ENCODE data around the gene TRAPPC5.

Gene TRAPPC5

GRCh38 chr19:7678971-7679751 is 1.5 kb upstream of the TRAPPC5 start:
- no peak for TF ChIP-seq CTCF (IDR thresholded peaks at IDR 0.05)
- H3K36me3 ChIP-seq (ENCODE audit: control insufficient read depth, insufficient read depth, low read length) = no peaks in the 10 kb centered on the region
- no peak overlapping the region for H3K9ac ChIP-seq
- no peaks in the 10 kb centered on the region for H3K79me2 ChIP-seq
- H3K9me3 ChIP-seq (ENCODE audit: control insufficient read depth, low read length) = no peaks in the 10 kb centered on the region
- no peak overlapping the region for H3K27ac ChIP-seq
- peaks cover 3% of the 10 kb centered on the region for H3K27me3 ChIP-seq (ENCODE audit: control insufficient read depth, insufficient read depth, low read length)
- H3K4me2 ChIP-seq (ENCODE audit: low read length) = no peak overlapping the region
- H2AFZ ChIP-seq = no peak overlapping the region
- H3K4me3 ChIP-seq (ENCODE audit: low read depth, low read length) = no peak overlapping the region
- peaks cover 3% of the 10 kb centered on the region for H3K4me1 ChIP-seq

DNA sequence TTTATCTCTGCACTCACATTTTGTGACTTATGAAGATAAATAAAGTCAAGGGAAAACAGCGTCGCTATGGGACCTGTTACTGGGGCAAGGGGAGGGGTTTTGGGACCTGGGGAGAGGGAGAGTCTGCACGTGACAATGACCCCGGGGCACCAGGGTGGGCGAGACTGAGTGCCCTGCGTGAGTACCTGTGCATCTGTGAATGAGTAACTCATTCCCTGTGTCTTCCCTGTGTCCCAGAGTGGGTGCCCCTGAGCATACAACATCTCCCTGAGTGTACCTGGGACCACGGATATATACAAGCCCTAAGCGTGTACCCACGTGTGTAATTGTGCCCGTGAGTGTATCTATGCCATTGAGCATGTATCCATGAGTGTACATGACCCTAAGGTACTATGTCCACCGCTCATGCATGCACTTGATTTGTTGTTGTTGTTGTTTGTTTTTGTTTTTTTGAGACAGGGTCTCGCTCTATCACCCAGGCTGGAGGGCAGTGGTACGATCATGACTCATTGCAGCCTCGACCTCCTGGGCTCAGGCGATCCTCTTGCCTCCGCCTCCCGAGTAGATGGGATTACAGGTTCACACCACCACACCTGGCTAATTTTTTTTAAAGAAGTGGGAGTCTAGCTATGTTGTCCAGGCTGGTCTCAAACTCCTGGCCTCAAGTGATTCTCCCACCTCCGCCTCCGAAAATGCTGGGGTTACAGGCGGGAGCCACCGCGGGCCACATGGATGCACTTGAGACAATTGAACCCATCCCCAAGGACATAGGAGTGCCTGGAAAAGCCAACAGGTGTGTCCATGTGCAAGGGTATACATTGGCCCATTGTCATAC is 645 bp upstream of the TRAPPC5 start:
- peaks cover 3% of the 10 kb centered on the region for H3K27me3 ChIP-seq (ENCODE audit: control insufficient read depth, insufficient read depth, low read length)
- H3K36me3 ChIP-seq (ENCODE audit: control insufficient read depth, insufficient read depth, low read length) = no peaks in the 10 kb centered on the region
- H3K27ac ChIP-seq = no peak overlapping the region
- peak overlapping the region; percentile 99 for H2AFZ ChIP-seq
- no peaks in the 10 kb centered on the region for H3K79me2 ChIP-seq
- H3K4me2 ChIP-seq (ENCODE audit: low read length) = peak overlapping the region; percentile 90
- H3K4me1 ChIP-seq = peaks cover 3% of the 10 kb centered on the region
- TF ChIP-seq CTCF (IDR thresholded peaks at IDR 0.05) = no peak
- no peak overlapping the region for H3K9ac ChIP-seq
- peak overlapping the region; percentile 99 for H3K4me3 ChIP-seq (ENCODE audit: low read depth, low read length)
- no peaks in the 10 kb centered on the region for H3K9me3 ChIP-seq (ENCODE audit: control insufficient read depth, low read length)

DNA sequence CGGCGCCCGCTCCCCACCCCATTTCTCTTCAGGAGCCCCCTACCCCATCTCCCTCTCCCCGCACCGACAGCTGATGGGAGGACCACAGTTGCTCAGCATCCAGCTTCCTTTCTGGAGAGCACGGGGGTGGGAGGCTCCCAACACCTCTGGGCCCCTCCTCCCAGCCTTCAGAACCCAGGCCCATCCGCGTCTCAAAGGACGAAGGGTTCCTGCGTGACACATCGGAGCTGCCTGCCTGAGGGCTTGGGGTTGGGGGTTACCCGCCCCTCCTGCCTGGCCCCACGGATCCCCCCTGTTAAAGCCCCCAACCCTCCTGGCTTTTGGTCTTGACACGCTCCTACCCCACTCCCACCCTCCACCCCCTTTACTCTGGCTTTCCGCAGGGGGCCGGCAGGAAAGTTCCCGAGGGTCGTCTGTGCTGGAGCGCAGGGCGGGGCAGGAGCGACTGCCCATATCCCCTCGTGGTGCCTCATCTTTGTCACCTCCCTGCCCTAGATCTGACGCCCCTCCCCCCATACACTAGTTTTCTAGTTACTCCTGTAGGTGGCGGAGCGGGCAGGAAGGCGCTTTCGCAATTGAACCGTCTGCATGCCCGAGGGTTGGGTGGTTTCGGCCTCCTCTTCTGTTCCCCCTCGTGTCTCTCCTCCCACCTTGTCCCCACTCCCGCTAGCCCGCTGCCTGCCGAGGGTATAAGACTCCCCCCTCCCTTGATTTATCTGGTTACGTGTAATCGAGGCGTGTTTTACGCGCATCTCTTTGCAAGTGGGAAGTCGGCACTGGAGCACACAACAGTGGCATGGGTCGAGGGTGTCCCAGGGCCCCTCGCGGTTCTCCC is 924 bp downstream of the TRAPPC5 start:
- no peak overlapping the region for H3K27ac ChIP-seq
- H3K4me1 ChIP-seq = peaks cover 3% of the 10 kb centered on the region
- TF ChIP-seq CTCF (IDR thresholded peaks at IDR 0.05) = peak; percentile 37
- peak overlapping the region; percentile 99 for H3K9ac ChIP-seq
- no peaks in the 10 kb centered on the region for H3K9me3 ChIP-seq (ENCODE audit: control insufficient read depth, low read length)
- no peaks in the 10 kb centered on the region for H3K36me3 ChIP-seq (ENCODE audit: control insufficient read depth, insufficient read depth, low read length)
- no peaks in the 10 kb centered on the region for H3K79me2 ChIP-seq
- peak overlapping the region; percentile 99 for H3K4me3 ChIP-seq (ENCODE audit: low read depth, low read length)
- peak overlapping the region; percentile 99 for H2AFZ ChIP-seq
- H3K27me3 ChIP-seq (ENCODE audit: control insufficient read depth, insufficient read depth, low read length) = peaks cover 3% of the 10 kb centered on the region
- peak overlapping the region; percentile 90 for H3K4me2 ChIP-seq (ENCODE audit: low read length)

GRCh38 chr19:7682175-7682855 is 1.7 kb downstream of the TRAPPC5 start:
- no peaks in the 10 kb centered on the region for H3K27me3 ChIP-seq (ENCODE audit: control insufficient read depth, insufficient read depth, low read length)
- no peak overlapping the region for H2AFZ ChIP-seq
- H3K4me3 ChIP-seq (ENCODE audit: low read depth, low read length) = no peak overlapping the region
- H3K27ac ChIP-seq = no peak overlapping the region
- peaks cover 3% of the 10 kb centered on the region for H3K4me1 ChIP-seq
- no peaks in the 10 kb centered on the region for H3K36me3 ChIP-seq (ENCODE audit: control insufficient read depth, insufficient read depth, low read length)
- no peak overlapping the region for H3K9ac ChIP-seq
- peak overlapping the region; percentile 90 for H3K4me2 ChIP-seq (ENCODE audit: low read length)
- H3K9me3 ChIP-seq (ENCODE audit: control insufficient read depth, low read length) = no peaks in the 10 kb centered on the region
- no peaks in the 10 kb centered on the region for H3K79me2 ChIP-seq
- TF ChIP-seq CTCF (IDR thresholded peaks at IDR 0.05) = no peak
